GM21423 (cell line): ENCODE data around the gene RASL10B.
A peak's percentile ranks its signal among the peaks of the same experiment; 100 is the strongest.

Experiments
- ATAC-seq: cut with Tn5 transposase; IDR thresholded peaks from one replicate; pipeline ENCODE4 v1.9.1; 2021; ENCODE audit warnings: mild to moderate bottlenecking, moderate library complexity; ENCODE audit not compliant: unreplicated experiment

Gene RASL10B

DNA sequence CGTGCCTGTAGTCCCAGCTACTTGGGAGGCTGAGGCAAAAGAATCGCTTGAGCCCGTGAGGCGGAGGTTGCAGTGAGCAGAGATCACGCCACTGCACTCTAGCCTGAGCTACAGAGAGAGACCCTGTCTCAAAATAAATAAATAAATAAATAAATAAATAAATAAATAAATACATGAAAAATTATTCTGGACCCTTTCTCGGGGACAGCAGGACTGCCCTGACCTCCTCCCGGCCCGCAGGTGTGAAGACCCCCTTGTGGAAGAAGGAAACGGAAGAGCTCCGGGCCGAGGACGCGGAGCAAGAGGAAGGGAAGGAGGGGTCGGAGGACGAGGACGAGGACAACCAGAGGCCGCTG, 32.3 kb downstream of the RASL10B start:
- no peak for ATAC-seq

DNA sequence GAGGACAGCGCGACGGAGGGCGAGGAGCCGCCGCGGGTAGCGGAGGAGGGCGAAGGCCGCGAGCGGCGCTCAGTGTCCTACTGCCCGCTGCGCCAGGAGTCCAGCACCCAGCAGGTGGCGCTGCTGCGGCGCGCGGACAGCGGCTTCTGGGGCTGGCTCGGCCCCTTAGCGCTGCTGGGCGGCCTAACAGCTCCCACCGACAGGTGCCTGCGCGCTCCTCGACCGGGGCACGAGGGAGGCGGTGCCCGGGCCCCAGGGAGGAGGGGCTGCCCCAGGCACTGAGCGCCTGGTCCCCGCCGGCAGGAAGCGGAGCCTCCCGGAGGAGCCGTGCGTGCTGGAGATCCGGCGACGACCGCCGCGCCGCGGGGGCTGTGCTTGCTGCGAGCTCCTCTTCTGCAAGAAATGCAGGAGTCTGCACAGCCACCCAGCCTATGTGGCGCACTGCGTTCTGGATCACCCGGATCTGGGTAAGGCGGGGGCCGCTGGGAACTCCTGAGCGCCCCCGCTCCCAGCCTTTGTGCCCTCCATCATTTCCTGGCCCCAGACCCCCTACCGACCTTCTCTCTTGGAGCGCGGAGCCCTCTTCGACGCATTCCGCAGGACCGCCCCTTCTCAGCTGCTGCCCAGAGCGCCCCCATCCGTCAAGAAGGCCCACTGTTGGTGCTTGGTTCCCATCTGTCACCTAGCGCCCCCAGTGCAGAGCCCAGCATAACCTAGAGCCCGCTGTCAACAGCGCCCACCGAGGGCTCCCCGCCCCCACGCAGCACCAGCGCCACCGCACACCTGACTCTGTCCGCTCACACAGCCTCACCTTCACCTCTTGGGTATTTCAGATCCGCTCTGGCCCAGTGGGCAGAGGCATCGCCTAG, 32.9 kb downstream of the RASL10B start:
- peak; percentile 91 for ATAC-seq

DNA sequence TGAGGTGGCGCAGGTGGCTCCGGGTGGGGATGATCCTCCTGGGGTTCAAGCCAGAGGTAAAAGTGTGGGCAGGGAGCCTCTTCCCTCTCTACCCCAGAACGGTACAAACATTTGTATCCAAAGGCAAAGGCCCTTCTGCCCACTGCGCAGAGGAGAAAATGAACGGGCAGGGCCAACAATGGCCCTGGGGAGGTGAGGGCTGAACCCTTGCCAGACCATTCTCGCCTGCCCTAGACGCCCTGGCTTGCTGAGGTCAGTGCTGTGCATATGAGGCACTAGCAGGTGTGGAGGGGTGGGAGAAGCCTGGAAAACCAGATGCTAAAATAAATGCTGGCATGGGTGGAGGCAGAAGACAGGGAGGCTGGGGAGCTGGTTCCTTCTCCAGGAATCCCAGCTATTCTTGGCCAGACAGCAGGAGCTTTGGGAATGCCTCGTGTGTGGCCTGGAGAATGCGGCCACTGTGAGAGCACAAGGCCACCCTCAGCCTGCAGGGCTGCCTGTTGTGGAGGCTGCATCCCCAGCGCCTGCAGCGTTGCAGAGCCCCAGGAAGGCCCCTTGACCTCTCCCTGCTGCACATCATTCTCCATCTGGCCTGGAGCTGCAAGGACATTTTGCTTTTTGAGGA, 33.8 kb downstream of the RASL10B start:
- ATAC-seq = no peak

DNA sequence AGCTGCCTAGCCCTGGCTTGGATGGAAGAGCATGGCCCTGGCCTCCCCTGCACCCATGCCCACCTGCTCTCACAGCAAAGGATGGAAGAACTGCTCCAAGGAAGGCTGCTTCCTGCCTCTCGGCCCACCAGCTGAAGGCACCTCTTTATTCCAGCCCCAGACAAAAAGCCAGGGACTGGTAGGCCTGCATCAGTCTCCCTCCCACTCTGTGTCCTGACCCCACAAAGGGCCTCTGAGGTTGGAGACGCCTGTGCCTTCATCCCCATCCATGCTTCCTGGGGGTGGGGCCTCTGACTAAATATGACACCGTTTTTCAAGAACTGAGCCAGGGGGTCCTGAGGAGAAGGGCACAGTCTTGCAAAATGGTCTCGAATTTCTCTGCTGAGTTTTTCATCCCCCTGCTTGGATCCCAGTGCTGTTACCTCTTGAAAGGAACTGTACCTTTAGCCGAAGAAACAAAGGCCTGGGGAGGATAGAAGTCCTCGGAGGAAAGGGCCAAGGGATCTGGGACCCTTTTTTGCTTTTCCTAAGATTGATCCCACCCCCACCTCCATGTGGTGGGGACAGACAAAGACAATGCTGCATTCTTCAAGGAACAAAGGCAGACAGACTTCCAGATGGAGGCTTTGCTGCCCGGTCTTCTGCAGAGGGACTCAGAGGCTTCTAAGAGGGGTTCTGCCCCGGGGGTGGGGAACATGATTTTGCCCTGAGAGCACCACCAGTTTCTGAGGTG, 34.5 kb downstream of the RASL10B start:
- ATAC-seq = no peak

DNA sequence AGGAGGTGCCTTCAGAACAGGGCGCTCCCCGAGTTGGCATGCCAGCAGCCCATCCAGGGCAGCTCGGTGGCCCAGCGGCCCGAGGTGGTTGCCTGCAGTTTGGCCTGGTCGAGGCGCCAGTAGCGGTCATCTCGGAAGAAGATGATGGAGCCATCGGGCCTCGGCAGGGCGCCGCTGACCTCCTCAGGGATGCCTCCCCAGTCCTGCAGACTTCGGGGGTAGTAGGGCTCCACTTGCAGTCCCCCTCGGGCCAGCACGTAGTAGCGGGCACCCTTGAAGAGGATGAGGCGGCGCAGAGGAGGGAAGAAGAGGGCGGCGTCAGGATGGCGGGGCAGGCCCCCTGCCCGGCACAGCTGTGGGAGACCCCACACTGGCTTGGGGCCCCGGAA, 35.0 kb downstream of the RASL10B start:
- ATAC-seq = no peak

DNA sequence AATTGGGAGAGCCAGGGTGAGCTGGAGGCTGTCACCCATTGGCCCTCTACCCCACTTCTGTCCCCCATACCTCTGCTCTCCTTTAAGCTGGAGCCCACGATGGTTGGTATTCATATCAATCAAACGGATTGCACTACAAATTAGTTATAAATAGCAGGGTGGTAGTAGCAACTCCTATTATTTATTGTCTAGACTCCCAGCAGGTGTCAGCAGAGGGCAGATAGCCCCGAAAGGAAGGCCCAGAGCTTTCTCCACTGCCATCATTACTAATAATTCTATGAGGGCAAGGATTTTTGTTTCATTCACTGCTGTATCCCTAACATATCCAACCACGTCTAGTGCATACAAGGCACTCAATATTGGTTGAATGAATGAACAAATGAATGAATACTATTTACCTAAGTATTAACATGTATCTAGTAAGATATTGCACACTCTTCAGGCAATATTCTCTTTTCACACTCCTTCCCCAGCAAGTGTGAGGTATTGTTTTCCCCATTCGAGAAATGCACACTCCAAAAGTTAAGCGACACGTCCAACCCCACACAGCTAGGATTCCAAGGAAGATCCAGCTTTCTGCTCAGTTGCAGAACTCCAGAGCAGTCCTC, 35.6 kb downstream of the RASL10B start:
- no peak for ATAC-seq

DNA sequence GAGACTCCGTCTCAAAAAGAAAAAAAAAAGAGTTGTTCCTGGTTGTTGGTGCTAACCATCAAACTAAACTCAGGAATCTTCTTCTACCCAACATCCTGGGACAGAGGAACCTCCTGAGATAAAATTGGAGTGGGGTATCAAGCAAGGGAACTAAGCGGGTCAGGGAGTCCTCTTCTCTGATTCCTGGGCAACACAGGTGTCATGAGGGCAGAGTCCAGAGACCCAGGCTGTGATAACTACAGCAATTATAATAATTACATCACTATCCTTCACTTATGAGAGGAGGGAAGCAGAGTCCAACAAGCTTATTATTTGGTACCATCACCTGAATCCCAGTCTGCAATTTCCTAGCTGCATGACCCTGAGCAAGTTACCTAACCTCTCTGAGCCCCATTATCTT, 37.4 kb downstream of the RASL10B start:
- no peak for ATAC-seq

DNA sequence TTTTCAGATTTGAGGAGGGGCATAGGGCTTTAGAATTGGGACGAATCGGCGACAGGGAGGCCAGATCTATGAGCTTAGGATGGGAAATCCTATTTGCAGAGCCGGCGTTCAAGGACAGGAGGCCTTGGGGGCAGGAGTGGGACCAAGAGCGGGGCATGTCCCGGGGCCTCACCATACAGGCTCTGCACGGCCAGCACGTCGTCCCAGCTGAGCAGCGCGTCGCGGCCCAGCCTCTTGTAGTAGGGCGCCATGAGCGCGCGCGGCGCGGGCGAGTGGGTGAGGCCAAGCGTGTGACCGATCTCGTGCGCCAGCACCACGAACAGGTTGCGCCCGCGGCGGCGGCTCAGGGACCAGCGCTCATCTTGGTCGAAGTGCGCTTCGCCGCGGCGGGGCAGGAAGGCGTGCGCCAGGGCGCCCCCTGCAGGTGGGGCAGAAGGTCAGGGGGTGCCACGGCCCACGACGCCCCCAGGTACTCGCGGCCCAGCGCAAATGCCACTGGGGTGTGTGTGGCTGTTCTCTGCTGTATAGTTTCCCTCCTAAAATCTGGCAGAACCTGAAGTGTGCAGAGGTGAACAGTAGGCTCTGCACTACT, 38.6 kb downstream of the RASL10B start:
- no peak for ATAC-seq

DNA sequence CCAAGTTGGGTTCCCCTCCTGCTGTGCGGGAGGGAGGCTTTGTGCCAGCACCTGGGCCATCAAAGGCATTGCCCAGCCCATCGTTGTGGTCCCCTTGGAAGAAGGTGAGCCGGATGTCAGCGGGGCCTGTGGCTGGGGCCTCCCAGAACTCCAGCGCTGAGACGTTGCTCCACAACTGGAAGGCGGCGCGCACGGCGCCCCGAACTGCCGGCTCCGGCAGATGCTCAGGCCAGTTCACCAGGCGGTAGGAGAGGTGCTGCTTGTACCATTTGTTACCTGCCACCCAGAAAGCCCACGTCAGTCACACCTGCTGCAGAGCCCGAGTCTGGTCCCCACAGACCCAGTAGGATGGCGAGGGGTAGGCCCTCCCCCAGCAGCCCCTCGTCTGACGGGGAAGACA, 41.7 kb downstream of the RASL10B start:
- no peak for ATAC-seq

DNA sequence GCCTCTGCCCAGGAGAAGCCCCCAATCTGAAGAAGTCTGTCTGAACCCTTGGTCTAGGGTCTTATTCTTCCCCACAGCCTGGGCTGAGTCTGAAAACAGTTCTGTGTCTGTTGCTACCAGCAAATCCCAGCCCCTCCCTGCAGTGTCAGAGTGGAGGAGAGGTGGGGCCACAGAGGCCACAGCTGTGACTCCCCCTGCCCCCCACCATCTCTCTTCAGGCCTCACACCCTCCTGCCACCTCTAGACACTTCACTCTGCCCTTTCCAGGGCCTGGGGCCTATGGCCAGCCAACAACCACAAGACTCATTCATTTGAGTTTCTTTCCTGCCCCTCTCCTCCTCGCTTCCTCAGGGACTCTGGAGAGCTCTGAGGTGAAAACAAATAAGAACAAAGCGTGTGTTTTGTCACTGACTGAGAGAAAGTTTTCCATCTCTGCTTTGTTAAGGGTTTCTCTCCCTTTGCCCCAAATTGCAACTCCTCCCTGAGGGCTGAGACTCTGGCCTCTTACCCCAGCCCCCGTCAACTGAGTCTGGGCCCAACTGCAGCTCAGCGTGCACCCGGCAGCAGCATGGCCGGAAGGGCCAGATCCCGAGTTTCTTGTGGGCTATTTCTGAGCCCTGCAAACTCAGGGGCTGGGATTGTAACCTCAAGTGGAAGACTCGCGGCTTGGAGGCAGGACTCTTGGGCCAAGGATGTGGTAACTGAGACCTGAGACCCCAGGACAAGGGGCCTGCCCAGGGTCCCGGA, 42.4 kb downstream of the RASL10B start:
- no peak for ATAC-seq

DNA sequence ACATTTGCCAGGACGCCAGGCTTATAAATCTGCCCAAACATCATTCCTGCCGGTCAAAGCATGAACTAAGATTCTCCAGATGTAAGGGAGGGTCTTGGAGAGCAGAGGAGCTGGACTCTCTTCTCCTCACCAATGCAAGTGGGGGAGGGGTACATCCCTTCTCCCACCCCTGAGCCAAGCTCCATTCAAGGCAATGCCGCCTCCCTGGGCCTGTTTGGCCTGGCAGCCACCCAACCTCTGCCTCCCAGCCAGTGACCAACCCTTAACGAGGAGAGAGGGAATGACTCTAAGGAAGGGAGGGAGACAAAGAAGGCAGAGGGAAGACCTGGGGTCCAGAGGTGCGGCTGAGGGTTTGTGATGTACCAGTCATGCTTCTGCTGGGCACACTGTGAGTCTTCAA, 43.1 kb downstream of the RASL10B start:
- no peak for ATAC-seq

DNA sequence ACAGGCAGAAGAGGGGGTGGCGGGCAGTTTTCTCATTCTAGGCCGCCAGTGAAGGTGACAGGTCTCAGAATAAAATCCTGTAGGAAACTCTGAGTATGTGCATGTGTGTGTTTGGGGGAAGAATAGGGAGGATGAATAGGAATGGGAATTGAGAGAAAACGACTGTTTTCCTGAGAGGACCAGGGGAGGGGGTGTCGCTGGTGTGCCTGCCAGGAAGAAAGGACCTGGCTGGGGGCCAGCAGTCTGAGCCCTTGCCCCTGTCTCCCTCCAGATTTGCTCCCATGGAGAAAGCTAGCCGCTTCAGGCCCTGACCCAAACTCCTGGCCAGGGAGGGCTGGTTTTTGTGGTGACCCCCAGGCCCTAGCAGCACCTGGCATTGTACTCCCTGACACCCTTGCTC, 43.6 kb downstream of the RASL10B start:
- ATAC-seq = no peak

DNA sequence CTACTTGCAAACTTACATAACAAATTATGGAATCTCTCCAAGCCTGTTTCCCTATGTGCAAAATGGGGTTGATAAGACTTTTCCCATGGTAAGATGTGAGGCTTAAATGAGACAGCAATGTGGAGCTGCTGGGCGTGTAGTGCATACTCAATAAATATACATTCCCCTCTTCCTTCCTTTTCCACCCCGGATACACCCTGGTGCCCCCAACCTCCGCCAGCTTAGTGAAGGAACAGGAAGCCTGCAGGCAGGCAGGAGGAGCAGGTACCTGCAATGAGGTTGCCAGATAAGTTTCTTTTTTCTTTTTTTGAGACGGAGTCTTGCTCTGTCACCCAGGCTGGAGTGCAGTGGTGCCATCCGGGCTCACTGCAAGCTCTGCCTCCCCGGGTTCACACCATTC, 44.1 kb downstream of the RASL10B start:
- ATAC-seq = no peak

DNA sequence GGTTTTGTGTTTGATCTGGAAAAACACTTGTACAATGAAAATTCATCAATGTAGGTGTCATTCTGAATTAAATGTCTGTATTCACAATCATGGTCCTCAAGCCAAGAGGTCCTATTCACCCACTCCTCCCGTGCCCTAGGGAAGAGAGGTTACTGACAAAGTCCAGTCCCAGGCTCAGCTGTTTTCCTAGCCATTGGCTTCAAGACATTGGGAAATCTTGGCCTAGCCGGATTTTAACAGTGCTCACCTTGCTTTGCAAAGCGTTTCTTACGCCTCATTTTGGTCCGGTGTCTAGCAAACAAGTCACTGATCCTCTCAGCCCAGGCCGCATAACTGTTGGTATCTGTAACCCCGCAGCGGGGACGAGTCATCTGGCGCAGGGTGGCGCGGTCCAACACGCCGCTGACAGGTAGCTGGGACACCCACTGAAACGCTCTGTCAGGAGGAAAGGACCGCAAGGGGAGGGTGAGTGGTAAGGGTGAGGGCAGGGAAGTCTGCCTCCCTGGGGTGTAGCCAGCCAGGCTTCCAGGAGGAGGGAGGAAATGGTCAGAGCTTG, 47.3 kb downstream of the RASL10B start:
- ATAC-seq = no peak

DNA sequence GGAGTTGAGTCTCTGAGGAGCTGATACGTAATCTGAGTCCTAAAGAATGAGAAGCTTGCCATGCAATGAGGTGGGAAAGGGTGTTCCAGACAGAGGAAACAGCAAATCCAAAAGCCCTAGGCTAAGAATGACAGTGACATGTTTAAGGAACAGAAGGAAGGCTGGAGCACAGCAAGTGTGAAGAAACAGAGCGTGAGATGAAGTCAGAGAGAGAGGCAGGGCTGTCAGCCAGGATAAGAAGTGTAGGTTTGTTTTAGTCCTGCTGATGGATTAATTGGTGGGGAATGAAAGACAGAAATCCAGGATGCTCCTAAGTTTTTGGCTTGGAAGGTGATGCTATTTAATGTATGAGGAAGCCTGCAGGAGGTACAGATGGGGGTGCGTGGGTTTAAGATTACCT, 49.5 kb downstream of the RASL10B start:
- ATAC-seq = no peak

DNA sequence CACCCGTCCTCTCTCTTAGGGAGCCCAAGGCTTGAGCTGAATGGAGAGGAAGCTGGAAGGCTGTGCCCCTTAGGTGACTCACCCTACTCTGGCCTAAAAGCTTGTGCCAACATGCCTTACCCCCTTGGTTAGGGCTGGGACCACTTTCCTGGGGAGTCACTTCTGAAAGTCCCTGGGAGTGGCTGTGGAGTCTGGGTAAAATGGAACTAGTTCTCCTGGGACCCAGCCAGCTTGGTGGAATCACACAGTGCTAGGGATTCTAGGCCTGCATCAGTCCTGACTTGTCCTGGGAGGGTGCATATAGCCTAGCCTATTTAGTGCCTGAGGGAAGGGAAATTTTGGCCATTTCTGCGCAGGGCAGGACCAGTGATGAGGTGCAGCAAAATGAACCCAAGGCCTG, 53.5 kb downstream of the RASL10B start:
- no peak for ATAC-seq

DNA sequence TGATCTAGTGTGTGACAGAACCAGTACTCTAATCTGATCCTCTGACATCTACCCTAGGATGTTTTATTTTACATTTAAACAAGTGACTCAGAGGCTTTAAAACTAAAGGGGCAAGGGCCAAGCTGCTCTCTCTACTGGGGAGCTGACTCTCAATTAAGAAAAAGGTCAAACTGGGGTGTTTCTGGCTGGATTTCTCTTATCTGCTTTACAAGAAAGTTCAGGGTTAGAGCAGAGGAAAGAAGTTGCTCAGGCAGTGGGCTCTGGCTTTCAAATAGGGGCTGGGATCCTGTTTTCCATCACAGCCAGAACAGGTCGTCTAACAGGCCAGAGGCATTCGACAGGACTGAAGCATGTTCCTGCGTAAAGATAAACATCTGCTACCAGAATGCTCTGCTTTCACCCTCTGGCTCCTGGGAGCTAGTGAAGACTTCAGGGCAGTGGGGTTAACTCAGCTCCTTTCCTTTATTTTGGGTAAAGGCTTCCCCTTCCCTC, 55.5 kb downstream of the RASL10B start:
- ATAC-seq = no peak

DNA sequence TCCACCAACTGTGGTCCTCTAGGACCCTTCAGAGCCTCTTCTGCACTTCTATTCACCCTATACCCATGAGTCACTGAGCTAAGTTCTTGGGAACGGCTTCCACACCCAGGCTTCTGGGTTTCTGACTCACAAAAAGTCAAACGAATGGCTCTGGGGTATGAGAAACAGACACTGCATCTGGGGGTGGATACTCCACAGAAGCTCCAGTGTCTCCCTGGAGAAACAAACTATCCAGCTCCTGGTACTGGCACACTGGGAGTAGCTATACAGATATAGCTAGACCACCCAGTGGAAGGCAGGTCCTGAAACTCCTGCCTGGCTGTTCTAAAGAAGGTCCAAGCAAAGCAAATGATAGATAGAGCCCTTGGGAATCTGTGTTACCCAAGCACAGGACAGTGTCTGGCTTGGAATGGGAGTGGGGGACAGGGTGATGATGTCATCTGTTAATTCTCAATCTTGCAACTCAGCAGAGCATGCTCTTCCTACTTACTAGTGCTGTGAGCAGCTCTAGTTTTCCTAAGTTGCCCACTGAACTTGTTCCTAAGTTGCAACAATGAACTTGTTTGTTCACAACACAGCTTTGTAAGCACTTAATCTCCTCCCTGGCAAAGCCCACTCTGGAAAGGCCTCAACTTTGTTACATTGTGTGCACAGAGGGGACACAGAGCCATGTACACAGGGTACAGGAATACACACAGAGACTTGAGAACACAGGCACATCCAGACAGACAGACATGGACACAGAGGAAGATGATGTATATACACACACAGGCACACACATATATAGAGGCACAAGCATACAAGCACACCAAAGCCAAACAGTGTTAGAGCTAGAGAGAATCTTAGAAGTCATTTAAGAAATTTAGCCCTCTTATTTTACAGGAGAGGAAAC, 57.3 kb downstream of the RASL10B start:
- ATAC-seq = no peak

DNA sequence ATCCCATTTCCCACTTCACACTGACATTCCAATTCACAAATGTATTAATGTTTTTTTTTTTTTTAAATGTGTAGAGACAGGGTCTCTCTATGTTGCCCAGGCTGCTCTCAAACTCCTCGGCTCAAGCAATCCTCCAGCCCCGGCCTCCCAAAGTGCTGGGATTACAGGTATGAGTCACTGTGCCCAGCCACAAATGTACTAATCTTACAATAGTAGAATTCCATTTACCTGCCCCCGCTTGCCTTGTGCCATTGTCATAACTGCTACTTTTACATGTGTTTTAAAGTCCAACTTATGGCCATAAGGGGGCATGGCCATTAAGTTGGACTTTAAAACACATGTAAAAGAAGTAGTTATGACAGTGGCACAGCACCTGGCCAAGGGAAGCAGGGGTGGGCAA, 59.4 kb downstream of the RASL10B start:
- ATAC-seq = no peak
